Measurements from ENCODE around the gene SNAPC4. TPM values are rescaled to one million over a fixed set of nuclear protein-coding genes. Genes with fewer than 3 reads are reported as not detected.

SNAPC4 gene
- total RNA-seq, 1 experiment from 2014 or later = 10.8 TPM

GRCh38 chr9:136443687-136444086, 43.7 kb upstream of the SNAPC4 start:
- Histone ChIP-seq H3K9me3 (ENCODE audit: control insufficient read depth, insufficient read depth, low read depth, low read length) (no peaks in the 10 kb centered on the region), H3K27ac (ENCODE audit: low read length) (no peak overlapping the region), H3K4me3 (ENCODE audit: low read depth in 2 of 2, low read length in 2 of 2) (no peak overlapping the region), H3K36me3 (ENCODE audit: control insufficient read depth, insufficient read depth, low read length) (peaks cover 6% of the 10 kb centered on the region; the same call in 1 of the 2 replicates), H3K27me3 (ENCODE audit: control insufficient read depth, insufficient read depth, low read length) (no peaks in the 10 kb centered on the region), H3K4me1 (ENCODE audit: control insufficient read depth, insufficient read depth, low read length) (no peaks in the 10 kb centered on the region)
- ATAC-seq (no peak), DNase-seq (ENCODE audit: low read depth, low spot score) (no peak)
- TF ChIP-seq TCF7L2 (IDR thresholded peaks at IDR 0.05; ENCODE audit: low read depth, low read length) (no peak), REST (IDR thresholded peaks at IDR 0.05; ENCODE audit: insufficient read depth in 1 of 2, low read depth in 2 of 2, low read length in 1 of 2) (no peak), SIN3A (IDR thresholded peaks at IDR 0.05; ENCODE audit: borderline replicate concordance, insufficient read depth, low read depth, low read length) (no peak), POLR2AphosphoS5 (IDR thresholded peaks at IDR 0.05; ENCODE audit: low read depth, low read length) (no peak)
- TF ChIP-seq, protein P1, sequence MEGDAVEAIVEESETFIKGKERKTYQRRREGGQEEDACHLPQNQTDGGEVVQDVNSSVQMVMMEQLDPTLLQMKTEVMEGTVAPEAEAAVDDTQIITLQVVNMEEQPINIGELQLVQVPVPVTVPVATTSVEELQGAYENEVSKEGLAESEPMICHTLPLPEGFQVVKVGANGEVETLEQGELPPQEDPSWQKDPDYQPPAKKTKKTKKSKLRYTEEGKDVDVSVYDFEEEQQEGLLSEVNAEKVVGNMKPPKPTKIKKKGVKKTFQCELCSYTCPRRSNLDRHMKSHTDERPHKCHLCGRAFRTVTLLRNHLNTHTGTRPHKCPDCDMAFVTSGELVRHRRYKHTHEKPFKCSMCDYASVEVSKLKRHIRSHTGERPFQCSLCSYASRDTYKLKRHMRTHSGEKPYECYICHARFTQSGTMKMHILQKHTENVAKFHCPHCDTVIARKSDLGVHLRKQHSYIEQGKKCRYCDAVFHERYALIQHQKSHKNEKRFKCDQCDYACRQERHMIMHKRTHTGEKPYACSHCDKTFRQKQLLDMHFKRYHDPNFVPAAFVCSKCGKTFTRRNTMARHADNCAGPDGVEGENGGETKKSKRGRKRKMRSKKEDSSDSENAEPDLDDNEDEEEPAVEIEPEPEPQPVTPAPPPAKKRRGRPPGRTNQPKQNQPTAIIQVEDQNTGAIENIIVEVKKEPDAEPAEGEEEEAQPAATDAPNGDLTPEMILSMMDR (IDR thresholded peaks at IDR 0.05) = no peak
- CTCF ChIA-PET = no interaction called here
- no TSS peak for BruUV-seq (replicated peaks)
- POLR2A ChIA-PET = no interaction called here
- intact Hi-C loops (cut with micrococcal nuclease; ENCODE audit: unreplicated experiment) = no loop called here
- in situ Hi-C loops (cut with HindIII; ENCODE audit: low pct_unique_long_range_greater_than_20kb, low sequenced_read_pairs) = no loop called here

GRCh38 chr9:136443087-136443486, 43.1 kb upstream of the SNAPC4 start:
- in situ Hi-C loops (cut with HindIII; ENCODE audit: low pct_unique_long_range_greater_than_20kb, low sequenced_read_pairs) (no loop called here), intact Hi-C loops (cut with micrococcal nuclease; ENCODE audit: unreplicated experiment) (no loop called here)
- ATAC-seq = no peak
- no peak overlapping the region for H3K27ac ChIP-seq (ENCODE audit: low read length)
- H3K4me3 ChIP-seq (ENCODE audit: low read depth in 2 of 2, low read length in 2 of 2) = no peak overlapping the region
- POLR2A ChIA-PET = interaction anchor here (0.6 kb wide), 1 partner anchor 98 kb away, joined by 3 read pairs; no protein-coding TSS in a partner anchor
- DNase-seq (ENCODE audit: low read depth, low spot score) = no peak
- H3K4me1 ChIP-seq (ENCODE audit: control insufficient read depth, insufficient read depth, low read length) = no peaks in the 10 kb centered on the region
- BruUV-seq (replicated peaks) = no TSS peak
- CTCF ChIA-PET = no interaction called here
- peaks cover 6% of the 10 kb centered on the region; the same call in 1 of the 2 replicates for H3K36me3 ChIP-seq (ENCODE audit: control insufficient read depth, insufficient read depth, low read length)
- TF ChIP-seq TCF7L2 (IDR thresholded peaks at IDR 0.05; ENCODE audit: low read depth, low read length) (no peak), SIN3A (IDR thresholded peaks at IDR 0.05; ENCODE audit: borderline replicate concordance, insufficient read depth, low read depth, low read length) (no peak), REST (IDR thresholded peaks at IDR 0.05; ENCODE audit: insufficient read depth in 1 of 2, low read depth in 2 of 2, low read length in 1 of 2) (no peak), POLR2AphosphoS5 (IDR thresholded peaks at IDR 0.05; ENCODE audit: low read depth, low read length) (no peak)
- TF ChIP-seq, protein P1 (IDR thresholded peaks at IDR 0.05) = no peak
- no peaks in the 10 kb centered on the region for H3K27me3 ChIP-seq (ENCODE audit: control insufficient read depth, insufficient read depth, low read length)
- H3K9me3 ChIP-seq (ENCODE audit: control insufficient read depth, insufficient read depth, low read depth, low read length) = no peaks in the 10 kb centered on the region
